ENCODE results near the gene ANKFN1.

DNA sequence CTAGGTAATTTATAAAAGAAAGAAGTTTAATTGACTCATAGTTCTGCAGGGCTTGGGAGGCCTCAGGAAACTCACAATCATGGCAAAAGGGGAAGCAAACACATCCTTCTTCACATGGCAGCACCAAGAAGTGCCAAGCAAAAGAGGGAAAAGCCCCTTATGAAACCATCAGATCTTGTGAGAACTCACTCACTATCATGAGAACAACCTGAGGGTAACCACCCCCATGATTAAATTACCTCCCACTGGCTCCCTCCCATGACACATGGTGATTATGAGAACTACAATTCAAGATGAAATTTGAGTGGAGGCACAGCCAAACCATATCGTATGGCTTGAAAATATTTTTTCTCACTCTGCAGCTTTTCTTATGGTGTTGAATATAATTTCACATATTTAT, 151.7 kb downstream of the ANKFN1 start:
- TF ChIP-seq, protein P1, sequence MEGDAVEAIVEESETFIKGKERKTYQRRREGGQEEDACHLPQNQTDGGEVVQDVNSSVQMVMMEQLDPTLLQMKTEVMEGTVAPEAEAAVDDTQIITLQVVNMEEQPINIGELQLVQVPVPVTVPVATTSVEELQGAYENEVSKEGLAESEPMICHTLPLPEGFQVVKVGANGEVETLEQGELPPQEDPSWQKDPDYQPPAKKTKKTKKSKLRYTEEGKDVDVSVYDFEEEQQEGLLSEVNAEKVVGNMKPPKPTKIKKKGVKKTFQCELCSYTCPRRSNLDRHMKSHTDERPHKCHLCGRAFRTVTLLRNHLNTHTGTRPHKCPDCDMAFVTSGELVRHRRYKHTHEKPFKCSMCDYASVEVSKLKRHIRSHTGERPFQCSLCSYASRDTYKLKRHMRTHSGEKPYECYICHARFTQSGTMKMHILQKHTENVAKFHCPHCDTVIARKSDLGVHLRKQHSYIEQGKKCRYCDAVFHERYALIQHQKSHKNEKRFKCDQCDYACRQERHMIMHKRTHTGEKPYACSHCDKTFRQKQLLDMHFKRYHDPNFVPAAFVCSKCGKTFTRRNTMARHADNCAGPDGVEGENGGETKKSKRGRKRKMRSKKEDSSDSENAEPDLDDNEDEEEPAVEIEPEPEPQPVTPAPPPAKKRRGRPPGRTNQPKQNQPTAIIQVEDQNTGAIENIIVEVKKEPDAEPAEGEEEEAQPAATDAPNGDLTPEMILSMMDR (IDR thresholded peaks at IDR 0.05; ENCODE audit: low read length), result no peak
- TF ChIP-seq EZH2 (optimal IDR thresholded peaks at IDR 0.05; ENCODE audit: low read depth, low read length), result no peak
- TF ChIP-seq EZH2phosphoT487 (IDR thresholded peaks at IDR 0.05; ENCODE audit: low read length), result no peak

Measured in MM.1S (cell line).